ENCODE results near the gene UCHL1.
"Not testable (repeated sequence)": the region's sequence is repeated elsewhere in the genome, so short reads cannot be mapped to it uniquely, and the experiment has no call there.

The UCHL1 gene

GRCh38 chr4:41307638-41308037 is 50.9 kb downstream of the UCHL1 start:
- Histone ChIP-seq H3K27me3 (ENCODE audit: low read depth, low read length) (no peaks in the 10 kb centered on the region), H3K27ac (ENCODE audit: low read length) (no peak overlapping the region), H3K9me3 (ENCODE audit: insufficient read depth, low read length) (no peaks in the 10 kb centered on the region), H3K4me1 (ENCODE audit: low read length) (no peaks in the 10 kb centered on the region; the same call in 1 of the 2 replicates), H3K4me3 (ENCODE audit: low read length) (no peak overlapping the region), H3K4me2 (ENCODE audit: low read length) (no peak overlapping the region), H3K79me2 (ENCODE audit: low read length) (no peaks in the 10 kb centered on the region), H3K9ac (ENCODE audit: low read length) (no peak overlapping the region), H2AFZ (ENCODE audit: low read depth, low read length) (no peak overlapping the region), H3K36me3 (replicated peaks; ENCODE audit: low read depth, low read length) (no peaks in the 10 kb centered on the region), H4K20me1 (ENCODE audit: insufficient read depth, low read length) (no peaks in the 10 kb centered on the region)
- no peak for TF ChIP-seq EZH2phosphoT487 (IDR thresholded peaks at IDR 0.05; ENCODE audit: low read depth)
- TF ChIP-seq, protein P1, sequence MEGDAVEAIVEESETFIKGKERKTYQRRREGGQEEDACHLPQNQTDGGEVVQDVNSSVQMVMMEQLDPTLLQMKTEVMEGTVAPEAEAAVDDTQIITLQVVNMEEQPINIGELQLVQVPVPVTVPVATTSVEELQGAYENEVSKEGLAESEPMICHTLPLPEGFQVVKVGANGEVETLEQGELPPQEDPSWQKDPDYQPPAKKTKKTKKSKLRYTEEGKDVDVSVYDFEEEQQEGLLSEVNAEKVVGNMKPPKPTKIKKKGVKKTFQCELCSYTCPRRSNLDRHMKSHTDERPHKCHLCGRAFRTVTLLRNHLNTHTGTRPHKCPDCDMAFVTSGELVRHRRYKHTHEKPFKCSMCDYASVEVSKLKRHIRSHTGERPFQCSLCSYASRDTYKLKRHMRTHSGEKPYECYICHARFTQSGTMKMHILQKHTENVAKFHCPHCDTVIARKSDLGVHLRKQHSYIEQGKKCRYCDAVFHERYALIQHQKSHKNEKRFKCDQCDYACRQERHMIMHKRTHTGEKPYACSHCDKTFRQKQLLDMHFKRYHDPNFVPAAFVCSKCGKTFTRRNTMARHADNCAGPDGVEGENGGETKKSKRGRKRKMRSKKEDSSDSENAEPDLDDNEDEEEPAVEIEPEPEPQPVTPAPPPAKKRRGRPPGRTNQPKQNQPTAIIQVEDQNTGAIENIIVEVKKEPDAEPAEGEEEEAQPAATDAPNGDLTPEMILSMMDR (IDR thresholded peaks at IDR 0.05; ENCODE audit: low read depth, low read length) = no peak

DNA sequence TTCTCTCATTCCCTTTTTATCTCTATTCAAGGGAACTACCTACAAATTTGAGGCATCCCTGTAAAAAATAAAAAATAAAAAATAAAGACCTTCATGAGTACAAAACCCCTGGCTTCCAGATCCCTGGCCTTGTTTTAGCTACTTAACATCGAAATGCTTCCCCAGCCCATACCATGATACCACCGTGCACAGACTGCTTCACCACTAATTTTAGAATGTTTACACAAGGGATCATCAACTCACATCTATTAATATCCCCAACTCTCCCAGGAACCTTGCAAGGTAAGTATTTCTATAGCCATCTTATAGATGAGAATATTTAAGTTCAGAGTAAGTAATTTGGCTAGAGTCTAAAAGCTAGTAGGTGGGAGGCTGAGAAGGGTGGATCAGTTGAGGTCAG is 51.7 kb downstream of the UCHL1 start:
- H4K20me1 ChIP-seq (ENCODE audit: insufficient read depth, low read length) = no peaks in the 10 kb centered on the region
- H3K27ac ChIP-seq (ENCODE audit: low read length) = no peak overlapping the region
- no peak overlapping the region for H3K4me3 ChIP-seq (ENCODE audit: low read length)
- H3K4me2 ChIP-seq (ENCODE audit: low read length) = no peak overlapping the region
- H3K36me3 ChIP-seq (replicated peaks; ENCODE audit: low read depth, low read length) = no peaks in the 10 kb centered on the region
- no peaks in the 10 kb centered on the region for H3K27me3 ChIP-seq (ENCODE audit: low read depth, low read length)
- H3K4me1 ChIP-seq (ENCODE audit: low read length) = no peaks in the 10 kb centered on the region; the same call in 1 of the 2 replicates
- no peak overlapping the region for H2AFZ ChIP-seq (ENCODE audit: low read depth, low read length)
- no peaks in the 10 kb centered on the region for H3K79me2 ChIP-seq (ENCODE audit: low read length)
- H3K9me3 ChIP-seq (ENCODE audit: insufficient read depth, low read length) = no peaks in the 10 kb centered on the region
- TF ChIP-seq EZH2phosphoT487 (IDR thresholded peaks at IDR 0.05; ENCODE audit: low read depth) = no peak
- TF ChIP-seq, protein P1 (IDR thresholded peaks at IDR 0.05; ENCODE audit: low read depth, low read length) = no peak
- H3K9ac ChIP-seq (ENCODE audit: low read length) = no peak overlapping the region

- H3K27me3 ChIP-seq (ENCODE audit: low read depth, low read length); H3K4me2 ChIP-seq (ENCODE audit: low read length); H3K9ac ChIP-seq (ENCODE audit: low read length); H4K20me1 ChIP-seq (ENCODE audit: insufficient read depth, low read length); H3K36me3 ChIP-seq (replicated peaks; ENCODE audit: low read depth, low read length); H3K9me3 ChIP-seq (ENCODE audit: insufficient read depth, low read length); H2AFZ ChIP-seq (ENCODE audit: low read depth, low read length); H3K4me3 ChIP-seq (ENCODE audit: low read length); H3K27ac ChIP-seq (ENCODE audit: low read length); H3K4me1 ChIP-seq (ENCODE audit: low read length); H3K79me2 ChIP-seq (ENCODE audit: low read length): not testable (repeated sequence)
These were observed 58.7 kb downstream of the UCHL1 start for GRCh38 chr4:41315426-41315825.

DNA sequence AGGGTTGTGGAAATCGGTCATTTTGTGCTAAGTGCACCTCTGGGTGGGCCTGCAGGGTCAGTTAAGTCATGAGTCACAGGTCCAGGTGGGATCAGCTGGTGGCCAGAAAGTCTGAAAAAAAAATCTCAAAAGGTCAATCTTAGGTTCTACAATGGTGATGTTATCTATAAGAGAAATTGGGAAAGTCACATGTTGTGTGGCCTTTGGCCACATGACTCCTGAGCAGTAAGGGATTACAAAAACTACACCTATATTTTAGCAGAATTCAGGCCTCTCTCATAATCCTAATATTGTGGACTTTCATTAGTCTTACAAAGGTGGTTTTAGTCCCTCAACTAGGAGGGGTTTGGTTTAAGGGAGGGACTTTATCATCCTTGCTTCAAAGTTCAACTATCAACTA is 59.1 kb downstream of the UCHL1 start:
- Histone ChIP-seq H3K4me2 (ENCODE audit: low read length) (no peak overlapping the region), H3K4me3 (ENCODE audit: low read length) (no peak overlapping the region), H3K27me3 (ENCODE audit: low read depth, low read length) (no peaks in the 10 kb centered on the region; the same call in 1 of the 2 replicates), H3K4me1 (ENCODE audit: low read length) (no peaks in the 10 kb centered on the region), H4K20me1 (ENCODE audit: insufficient read depth, low read length) (no peaks in the 10 kb centered on the region), H3K36me3 (replicated peaks; ENCODE audit: low read depth, low read length) (no peaks in the 10 kb centered on the region), H3K27ac (ENCODE audit: low read length) (no peak overlapping the region), H3K9ac (ENCODE audit: low read length) (no peak overlapping the region), H2AFZ (ENCODE audit: low read depth, low read length) (no peak overlapping the region), H3K79me2 (ENCODE audit: low read length) (no peaks in the 10 kb centered on the region), H3K9me3 (ENCODE audit: insufficient read depth, low read length) (no peaks in the 10 kb centered on the region)
- TF ChIP-seq, protein P1 (IDR thresholded peaks at IDR 0.05; ENCODE audit: low read depth, low read length) = no peak
- TF ChIP-seq EZH2phosphoT487 (IDR thresholded peaks at IDR 0.05; ENCODE audit: low read depth) = no peak
